Lower lobe of right lung (tissue), 2 donors: ENCODE results near the gene BMP7. TPM values are rescaled to one million over a fixed set of nuclear protein-coding genes. Genes with fewer than 3 reads are reported as not detected.

Experiments used
- ATAC-seq, 2 donors: fragments of 200-7000 bp; cut with Tn5 transposase; one replicate each; pipeline ENCODE4 v1.9.1; 2020 to 2022; ENCODE audit warnings: mild to moderate bottlenecking in 2 of 2, moderate library complexity in 2 of 2
- DNase-seq: peaks from one replicate; pipeline ENCODE4 v3.0.0-alpha.2; 2020
- H3K27ac ChIP-seq: fragments of 200-600 bp; one replicate; pipeline ENCODE4 v1.8.0; 2022
- H3K27me3 ChIP-seq: fragments of 200-600 bp; one replicate; pipeline ENCODE4 v1.8.0; 2022; ENCODE audit warnings: low read depth
- H3K36me3 ChIP-seq: fragments of 200-600 bp; one replicate; pipeline ENCODE4 v1.8.0; 2022; ENCODE audit warnings: mild to moderate bottlenecking
- H3K4me1 ChIP-seq: fragments of 200-600 bp; one replicate; pipeline ENCODE4 v1.8.0; 2022
- H3K4me3 ChIP-seq: fragments of 200-600 bp; one replicate; pipeline ENCODE4 v1.8.0; 2022; ENCODE audit warnings: mild to moderate bottlenecking
- H3K9me3 ChIP-seq: fragments of 200-600 bp; one replicate; pipeline ENCODE4 v1.8.0; 2022
- intact Hi-C: fragments of 100-400 bp; cut with DNase I; formaldehyde crosslinking; loops from one replicate; pipeline ENCODE4 v1.11.0; 2022
- total RNA-seq: library from RNA; stranded (reverse); fragmentation: NEBNext Ultra II Directional; extraction: Animal tissue kit (Norgen Biotek cat#: 25700); gene quantifications from one replicate; pipeline ENCODE4 v1.2.1, GENCODE V29; 2021
- TF ChIP-seq, protein P1 (sequence below): fragments of 200-600 bp; IDR thresholded peaks from one replicate; pipeline ENCODE4 v1.8.0; 2022; ENCODE audit warnings: antibody characterized with exemption, mild to moderate bottlenecking
- donor health status: DM: no; HTN: yes; CAD: no; lungs with severe emphysema.

Gene BMP7
- total RNA-seq, 1 donor from 2014 or later: 0.74 TPM

DNA sequence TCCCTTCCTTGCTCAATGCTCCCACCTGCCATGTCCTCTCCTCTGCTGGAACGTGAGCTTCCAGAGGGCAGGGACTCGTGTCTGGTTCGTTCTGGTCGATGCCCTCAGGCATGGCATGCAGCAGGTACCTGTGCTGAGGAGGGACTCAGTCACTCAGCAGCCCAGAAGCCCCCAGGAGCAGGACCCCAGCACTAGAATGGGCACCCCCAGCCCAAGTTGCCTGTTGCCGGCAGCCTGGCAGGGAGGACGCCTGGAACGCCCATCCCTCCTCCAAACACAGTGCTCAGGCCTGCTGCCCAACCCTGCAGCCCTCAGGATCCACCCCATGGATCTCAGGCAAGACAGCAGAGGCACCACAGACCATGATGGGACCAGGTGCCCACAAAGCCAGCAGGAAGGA, 40.6 kb downstream of the BMP7 start:
- H3K27ac ChIP-seq: no peak overlapping the region
- H3K9me3 ChIP-seq: no peaks in the 10 kb centered on the region
- intact Hi-C loops: no loop called here
- H3K4me3 ChIP-seq: no peak overlapping the region
- no peaks in the 10 kb centered on the region for H3K4me1 ChIP-seq
- ATAC-seq (no peak), DNase-seq (no peak)
- TF ChIP-seq, protein P1, sequence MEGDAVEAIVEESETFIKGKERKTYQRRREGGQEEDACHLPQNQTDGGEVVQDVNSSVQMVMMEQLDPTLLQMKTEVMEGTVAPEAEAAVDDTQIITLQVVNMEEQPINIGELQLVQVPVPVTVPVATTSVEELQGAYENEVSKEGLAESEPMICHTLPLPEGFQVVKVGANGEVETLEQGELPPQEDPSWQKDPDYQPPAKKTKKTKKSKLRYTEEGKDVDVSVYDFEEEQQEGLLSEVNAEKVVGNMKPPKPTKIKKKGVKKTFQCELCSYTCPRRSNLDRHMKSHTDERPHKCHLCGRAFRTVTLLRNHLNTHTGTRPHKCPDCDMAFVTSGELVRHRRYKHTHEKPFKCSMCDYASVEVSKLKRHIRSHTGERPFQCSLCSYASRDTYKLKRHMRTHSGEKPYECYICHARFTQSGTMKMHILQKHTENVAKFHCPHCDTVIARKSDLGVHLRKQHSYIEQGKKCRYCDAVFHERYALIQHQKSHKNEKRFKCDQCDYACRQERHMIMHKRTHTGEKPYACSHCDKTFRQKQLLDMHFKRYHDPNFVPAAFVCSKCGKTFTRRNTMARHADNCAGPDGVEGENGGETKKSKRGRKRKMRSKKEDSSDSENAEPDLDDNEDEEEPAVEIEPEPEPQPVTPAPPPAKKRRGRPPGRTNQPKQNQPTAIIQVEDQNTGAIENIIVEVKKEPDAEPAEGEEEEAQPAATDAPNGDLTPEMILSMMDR: no peak
- no peaks in the 10 kb centered on the region for H3K27me3 ChIP-seq
- H3K36me3 ChIP-seq: no peaks in the 10 kb centered on the region

GRCh38 chr20:57225197-57225733, 41.2 kb downstream of the BMP7 start:
- no peaks in the 10 kb centered on the region for H3K27me3 ChIP-seq
- TF ChIP-seq, protein P1: no peak
- ATAC-seq (no peak), DNase-seq (no peak)
- intact Hi-C loops: no loop called here
- H3K36me3 ChIP-seq: no peaks in the 10 kb centered on the region
- no peaks in the 10 kb centered on the region for H3K9me3 ChIP-seq
- no peaks in the 10 kb centered on the region for H3K4me1 ChIP-seq
- H3K27ac ChIP-seq: no peak overlapping the region
- no peak overlapping the region for H3K4me3 ChIP-seq

GRCh38 chr20:57224641-57225138, 41.8 kb downstream of the BMP7 start:
- Histone ChIP-seq H3K4me1 (no peaks in the 10 kb centered on the region), H3K27ac (peak overlapping the region; percentile 36), H3K27me3 (no peaks in the 10 kb centered on the region), H3K4me3 (no peak overlapping the region), H3K36me3 (no peaks in the 10 kb centered on the region), H3K9me3 (no peaks in the 10 kb centered on the region)
- TF ChIP-seq, protein P1: no peak
- intact Hi-C loops: no loop called here
- DNase-seq: no peak
- ATAC-seq: peak; percentile 34 to 40

DNA sequence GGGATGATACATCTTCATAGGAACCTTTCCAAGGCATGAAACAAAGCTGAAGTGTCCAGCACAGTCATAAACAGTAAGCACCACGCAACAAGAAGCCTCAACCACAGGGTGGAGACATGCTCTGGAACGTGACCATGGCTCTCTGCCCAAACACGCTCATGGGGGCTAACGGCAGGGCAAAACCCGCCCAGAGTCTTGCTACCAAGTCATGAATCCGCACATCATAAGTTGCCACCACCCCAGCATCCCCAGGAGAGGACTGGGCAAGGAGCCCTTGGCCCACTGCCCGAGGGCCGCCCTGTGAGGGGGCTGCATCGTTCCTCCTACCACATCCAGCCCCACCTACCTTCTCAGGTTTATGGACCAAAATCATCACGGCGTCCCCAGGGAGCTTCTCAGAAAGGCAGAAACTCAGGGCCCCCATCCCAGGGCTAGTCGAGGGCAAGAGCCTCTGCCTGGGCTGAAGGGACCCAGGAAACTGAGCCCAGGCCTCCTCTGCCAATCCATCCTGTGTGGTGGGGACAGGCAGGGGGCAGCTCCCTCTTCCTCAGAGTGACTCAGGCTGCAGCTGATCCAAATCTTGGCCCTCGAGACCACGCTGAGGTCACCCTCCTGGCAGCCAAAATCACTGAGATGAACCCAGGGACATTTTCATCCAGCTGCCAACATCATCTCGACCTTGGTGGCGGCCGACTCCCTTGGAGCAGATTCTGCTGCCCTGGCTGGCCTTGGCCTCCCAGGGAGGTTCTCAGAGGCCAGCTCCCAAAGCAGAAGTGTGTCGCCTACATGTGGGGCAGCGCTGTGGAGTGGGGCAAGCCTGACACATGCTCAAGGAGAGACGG, 42.6 kb downstream of the BMP7 start:
- Histone ChIP-seq H3K4me1 (no peaks in the 10 kb centered on the region), H3K27ac (no peak overlapping the region), H3K4me3 (no peak overlapping the region), H3K9me3 (no peaks in the 10 kb centered on the region), H3K36me3 (no peaks in the 10 kb centered on the region), H3K27me3 (no peaks in the 10 kb centered on the region)
- TF ChIP-seq, protein P1: no peak
- peak; percentile 18 to 32 for ATAC-seq
- intact Hi-C loops: no loop called here
- no peak for DNase-seq

DNA sequence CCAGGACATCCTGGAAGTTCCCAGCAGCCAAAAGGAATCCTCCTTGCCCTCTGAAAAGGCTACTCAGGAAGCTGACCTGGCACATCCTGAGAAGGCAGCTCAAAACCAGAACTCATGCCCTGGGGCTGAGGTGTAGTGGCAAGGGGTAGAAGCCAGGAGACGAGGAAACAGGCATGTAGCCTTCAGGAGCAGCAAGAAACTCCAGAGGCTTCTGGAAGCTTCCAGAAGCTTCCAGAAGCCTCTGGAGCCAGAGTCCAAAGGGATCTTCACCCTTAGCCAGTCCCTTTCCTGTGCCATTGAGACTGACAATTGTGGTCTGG, 43.9 kb downstream of the BMP7 start:
- Histone ChIP-seq H3K9me3 (no peaks in the 10 kb centered on the region), H3K4me3 (no peak overlapping the region), H3K4me1 (no peaks in the 10 kb centered on the region), H3K36me3 (no peaks in the 10 kb centered on the region), H3K27me3 (no peaks in the 10 kb centered on the region), H3K27ac (no peak overlapping the region)
- intact Hi-C loops: no loop called here
- ATAC-seq (no peak), DNase-seq (no peak)
- TF ChIP-seq, protein P1: no peak
